DOHH2 (cell line): ENCODE results near the gene CHCHD3.

Source experiments
- H3F3A ChIP-seq: fragments of 200-600 bp; sonication (generic), shearing (Covaris generic); 2 replicates; pipeline ENCODE4 v1.6.0; 2016; ENCODE audit warnings: antibody characterized with exemption, mild to moderate bottlenecking; ENCODE audit not compliant: control insufficient read depth, insufficient read depth
- H3K27ac ChIP-seq: fragments of 200-600 bp; sonication (generic); 2 replicates; pipeline ENCODE4 v1.5.1; 2014; ENCODE audit warnings: low read depth, mild to moderate bottlenecking, low read length, moderate library complexity
- H3K27me3 ChIP-seq: fragments of 200-600 bp; sonication (generic); 2 replicates; pipeline ENCODE4 v1.6.1; 2014; ENCODE audit warnings: mild to moderate bottlenecking, low read length, mixed read lengths; ENCODE audit not compliant: control insufficient read depth
- H3K36me3 ChIP-seq: fragments of 200-600 bp; sonication (generic); 2 replicates; pipeline ENCODE4 v1.6.1; 2014; ENCODE audit warnings: mild to moderate bottlenecking, low read length, moderate library complexity, mixed read lengths; ENCODE audit not compliant: control insufficient read depth
- H3K4me1 ChIP-seq: fragments of 200-600 bp; sonication (generic); 2 replicates; pipeline ENCODE4 v1.6.1; 2014; ENCODE audit warnings: mild to moderate bottlenecking, low read length, mixed read lengths; ENCODE audit not compliant: control insufficient read depth
- H3K4me2 ChIP-seq: fragments of 200-600 bp; sonication (generic); 2 replicates; pipeline ENCODE4 v1.6.0; 2014; ENCODE audit warnings: mild to moderate bottlenecking, low read length, moderate library complexity
- H3K4me3 ChIP-seq: fragments of 200-600 bp; sonication (generic); 2 replicates; pipeline ENCODE4 v1.5.1; 2014; ENCODE audit warnings: mild to moderate bottlenecking, low read length, mixed read lengths
- H3K79me2 ChIP-seq: fragments of 200-600 bp; sonication (generic); 2 replicates; pipeline ENCODE4 v1.6.1; 2014; ENCODE audit warnings: mild to moderate bottlenecking, low read length, mixed read lengths; ENCODE audit not compliant: control insufficient read depth
- H3K9me2 ChIP-seq: fragments of 200-600 bp; sonication (generic); replicated peaks from 2 replicates; pipeline ENCODE4 v1.6.1; 2014; ENCODE audit warnings: mild to moderate bottlenecking, low read length, mixed read lengths; ENCODE audit not compliant: control insufficient read depth
- H3K9me3 ChIP-seq: fragments of 200-600 bp; sonication (generic); 2 replicates; pipeline ENCODE4 v1.6.1; 2014; ENCODE audit warnings: antibody characterized with exemption, low read length, mixed read lengths; ENCODE audit not compliant: control insufficient read depth, insufficient read depth
- H4K20me1 ChIP-seq: fragments of 200-600 bp; sonication (generic); 2 replicates; pipeline ENCODE4 v1.6.0; 2014; ENCODE audit warnings: low read depth, mild to moderate bottlenecking, antibody characterized with exemption, low read length, moderate library complexity; ENCODE audit not compliant: control insufficient read depth, insufficient read depth
- CTCF ChIP-seq: fragments of 200-600 bp; sonication (generic); IDR thresholded peaks from one replicate; pipeline ENCODE4 v1.5.1; 2014; ENCODE audit warnings: antibody characterized with exemption, mild to moderate bottlenecking, low read depth, low read length; ENCODE audit not compliant: poor library complexity, severe bottlenecking
- EZH2phosphoT487 ChIP-seq: fragments of 200-600 bp; sonication (generic); IDR thresholded peaks from 2 replicates; pipeline ENCODE4 v1.6.1; 2017; ENCODE audit warnings: borderline replicate concordance, mild to moderate bottlenecking, antibody characterized with exemption, low read length, moderate library complexity, mixed read lengths

Gene CHCHD3

GRCh38 chr7:132941428-132941827 is 140.5 kb downstream of the CHCHD3 start:
- H3K27me3 ChIP-seq = no peaks in the 10 kb centered on the region
- no peak overlapping the region for H3K4me2 ChIP-seq
- H3K4me1 ChIP-seq = no peaks in the 10 kb centered on the region
- no peaks in the 10 kb centered on the region for H3K9me3 ChIP-seq
- TF ChIP-seq CTCF (no peak), EZH2phosphoT487 (no peak)
- no peaks in the 10 kb centered on the region for H3F3A ChIP-seq
- H3K4me3 ChIP-seq = no peak overlapping the region
- no peaks in the 10 kb centered on the region for H4K20me1 ChIP-seq
- peaks cover 3% of the 10 kb centered on the region; the same call in 1 of the 2 replicates for H3K36me3 ChIP-seq
- no peak overlapping the region for H3K27ac ChIP-seq
- no peaks in the 10 kb centered on the region for H3K79me2 ChIP-seq
- H3K9me2 ChIP-seq = no peaks in the 10 kb centered on the region

GRCh38 chr7:132940084-132940483 is 141.8 kb downstream of the CHCHD3 start:
- TF ChIP-seq CTCF (no peak), EZH2phosphoT487 (no peak)
- Histone ChIP-seq H3F3A (no peaks in the 10 kb centered on the region), H3K4me1 (no peaks in the 10 kb centered on the region), H3K9me3 (no peaks in the 10 kb centered on the region), H3K79me2 (no peaks in the 10 kb centered on the region), H3K36me3 (peaks cover 3% of the 10 kb centered on the region; the same call in 1 of the 2 replicates), H3K27me3 (no peaks in the 10 kb centered on the region), H4K20me1 (no peaks in the 10 kb centered on the region), H3K9me2 (no peaks in the 10 kb centered on the region), H3K4me3 (no peak overlapping the region), H3K4me2 (no peak overlapping the region), H3K27ac (no peak overlapping the region)

- H3F3A ChIP-seq = no peaks in the 10 kb centered on the region
- H3K27me3 ChIP-seq = no peaks in the 10 kb centered on the region
- TF ChIP-seq EZH2phosphoT487 = no peak
- no peak for TF ChIP-seq CTCF
- H3K36me3 ChIP-seq = peaks cover 3% of the 10 kb centered on the region; the same call in 1 of the 2 replicates
- no peaks in the 10 kb centered on the region for H3K4me1 ChIP-seq
- no peak overlapping the region for H3K4me3 ChIP-seq
- H3K27ac ChIP-seq = no peak overlapping the region
- H3K9me3 ChIP-seq = no peaks in the 10 kb centered on the region
- H4K20me1 ChIP-seq = no peaks in the 10 kb centered on the region
- no peaks in the 10 kb centered on the region for H3K79me2 ChIP-seq
- no peaks in the 10 kb centered on the region for H3K9me2 ChIP-seq
- H3K4me2 ChIP-seq = no peak overlapping the region
These were observed 142.4 kb downstream of the CHCHD3 start for GRCh38 chr7:132939495-132939894.
